DMS114 treated with DMSO at 0.1 percent for 48 hours (cell line): ENCODE data around the gene GPR137.
"Not testable (repeated sequence)": the region's sequence is repeated elsewhere in the genome, so short reads cannot be mapped to it uniquely, and the experiment has no call there.

Source experiments
- DNase-seq: peaks from one replicate; lab custom pipeline; 2025; ENCODE audit not compliant: unreplicated experiment; lab: John Stamatoyannopoulos, UW

Gene GPR137, protein sequence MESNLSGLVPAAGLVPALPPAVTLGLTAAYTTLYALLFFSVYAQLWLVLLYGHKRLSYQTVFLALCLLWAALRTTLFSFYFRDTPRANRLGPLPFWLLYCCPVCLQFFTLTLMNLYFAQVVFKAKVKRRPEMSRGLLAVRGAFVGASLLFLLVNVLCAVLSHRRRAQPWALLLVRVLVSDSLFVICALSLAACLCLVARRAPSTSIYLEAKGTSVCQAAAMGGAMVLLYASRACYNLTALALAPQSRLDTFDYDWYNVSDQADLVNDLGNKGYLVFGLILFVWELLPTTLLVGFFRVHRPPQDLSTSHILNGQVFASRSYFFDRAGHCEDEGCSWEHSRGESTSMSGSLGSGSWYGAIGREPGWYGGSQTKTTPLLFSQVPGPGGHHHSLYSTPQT

DNA sequence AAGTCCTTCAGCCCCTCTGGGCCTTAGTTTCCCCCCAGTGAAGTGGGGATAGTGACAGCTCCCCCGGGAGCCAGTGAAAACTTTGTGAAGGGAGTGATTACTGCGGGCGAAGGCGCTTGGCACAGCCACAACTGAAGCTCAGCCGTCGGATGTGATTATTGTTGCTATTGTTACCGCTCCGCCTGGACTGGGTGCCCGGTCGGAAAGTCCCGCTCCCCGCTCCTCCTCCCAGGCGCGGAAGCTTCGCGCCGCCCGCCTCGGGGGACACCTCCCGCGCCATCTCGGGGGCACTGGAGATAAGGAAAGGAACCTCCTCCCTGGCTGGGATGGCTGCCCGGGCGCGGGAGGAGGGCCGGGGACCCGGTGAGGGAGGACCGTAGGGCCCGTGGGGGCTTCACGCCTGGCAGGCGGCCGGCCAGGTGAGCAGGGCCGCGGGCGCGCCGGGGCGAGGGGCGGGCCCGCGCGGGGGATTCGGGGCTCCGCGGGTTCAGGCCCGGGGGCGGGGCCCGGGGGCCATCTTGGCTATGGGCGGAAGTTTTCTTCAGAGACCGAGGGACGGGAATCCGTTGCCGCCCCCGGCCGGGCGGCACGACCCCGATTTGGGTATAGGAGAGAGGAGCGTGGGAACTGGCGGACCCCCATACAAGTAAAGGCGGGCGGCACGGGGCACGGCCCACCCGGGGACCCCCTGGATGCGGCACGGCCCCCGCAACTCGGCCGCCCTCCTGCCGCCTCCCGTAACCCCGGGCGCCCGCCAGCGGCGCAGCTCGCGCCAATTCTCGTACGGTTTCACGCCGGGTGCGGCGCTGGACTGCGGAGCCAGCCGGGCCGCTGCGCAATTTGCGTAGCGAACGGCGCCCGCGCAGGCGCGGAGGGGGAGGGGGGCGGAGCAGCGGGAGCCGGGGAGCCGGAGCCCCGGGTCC is at the start of gene GPR137:
Gene GPR137, plus strand, starts transcription at position 887 of the 923 bp plus-strand sequence. CDS start 677 bp downstream, outside the sequence.
- peak; percentile 72 for DNase-seq

DNA sequence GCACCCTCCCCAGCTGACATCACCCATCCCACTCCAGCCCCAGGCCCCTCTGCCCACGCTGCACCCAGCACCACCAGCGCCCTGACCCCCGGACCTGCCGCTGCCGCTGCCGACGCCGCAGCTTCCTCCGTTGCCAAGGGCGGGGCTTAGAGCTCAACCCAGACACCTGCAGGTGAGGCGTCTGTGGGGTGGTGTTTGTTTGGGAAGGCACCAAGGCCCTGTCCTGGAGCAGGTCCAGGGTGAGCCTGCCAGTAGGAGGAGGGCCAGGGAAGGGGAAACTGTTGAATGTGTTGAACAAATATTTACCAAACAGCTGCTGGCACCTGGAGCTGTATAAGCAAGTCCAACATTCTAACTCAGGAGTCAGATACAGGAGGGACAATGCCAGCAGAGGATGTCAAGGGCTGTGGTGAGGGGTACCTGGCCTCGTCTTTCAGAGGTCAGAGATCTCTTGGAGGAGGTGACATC is 48.1 kb upstream of the GPR137 start:
- no peak for DNase-seq

DNA sequence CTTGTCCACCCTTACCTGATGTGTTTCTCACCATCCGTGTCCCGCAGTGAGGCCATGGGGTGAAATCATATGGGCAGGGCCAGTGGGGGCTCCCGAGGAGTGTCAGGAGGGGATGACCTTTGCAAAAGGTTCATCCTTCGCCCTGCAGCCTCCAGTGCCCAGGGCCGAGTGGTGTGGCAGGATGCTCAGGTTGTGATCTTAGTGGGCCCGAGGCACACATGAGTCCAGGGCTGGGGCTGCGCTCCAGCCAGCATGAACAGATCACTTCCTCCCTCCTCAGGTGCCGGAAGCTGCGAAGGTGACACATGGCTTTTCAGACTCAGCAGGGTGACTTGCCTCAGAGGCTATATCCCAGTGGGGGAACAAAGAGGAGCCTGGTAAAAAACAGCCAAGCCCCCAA is 47.6 kb upstream of the GPR137 start:
- DNase-seq, result no peak

DNA sequence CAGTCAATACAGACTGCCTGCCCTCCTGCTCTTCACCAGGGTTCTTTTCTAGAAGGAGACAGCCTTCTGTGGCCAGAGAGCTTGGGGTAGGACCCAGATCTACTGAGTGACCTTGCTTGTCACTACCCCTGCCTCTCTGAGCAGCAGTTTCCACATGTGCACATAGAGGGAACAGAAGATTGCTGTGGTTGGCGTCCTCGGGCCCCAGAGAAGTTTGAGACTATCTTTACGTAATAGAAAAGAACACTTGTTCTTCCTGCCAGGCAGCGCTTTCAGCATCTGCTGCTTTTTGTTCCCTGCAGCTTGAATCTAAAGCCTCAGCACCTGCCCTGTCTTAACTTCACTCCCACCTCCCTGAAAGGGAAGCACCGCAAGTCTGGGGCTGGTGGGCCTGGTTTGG is 46.6 kb upstream of the GPR137 start:
- no peak for DNase-seq

DNA sequence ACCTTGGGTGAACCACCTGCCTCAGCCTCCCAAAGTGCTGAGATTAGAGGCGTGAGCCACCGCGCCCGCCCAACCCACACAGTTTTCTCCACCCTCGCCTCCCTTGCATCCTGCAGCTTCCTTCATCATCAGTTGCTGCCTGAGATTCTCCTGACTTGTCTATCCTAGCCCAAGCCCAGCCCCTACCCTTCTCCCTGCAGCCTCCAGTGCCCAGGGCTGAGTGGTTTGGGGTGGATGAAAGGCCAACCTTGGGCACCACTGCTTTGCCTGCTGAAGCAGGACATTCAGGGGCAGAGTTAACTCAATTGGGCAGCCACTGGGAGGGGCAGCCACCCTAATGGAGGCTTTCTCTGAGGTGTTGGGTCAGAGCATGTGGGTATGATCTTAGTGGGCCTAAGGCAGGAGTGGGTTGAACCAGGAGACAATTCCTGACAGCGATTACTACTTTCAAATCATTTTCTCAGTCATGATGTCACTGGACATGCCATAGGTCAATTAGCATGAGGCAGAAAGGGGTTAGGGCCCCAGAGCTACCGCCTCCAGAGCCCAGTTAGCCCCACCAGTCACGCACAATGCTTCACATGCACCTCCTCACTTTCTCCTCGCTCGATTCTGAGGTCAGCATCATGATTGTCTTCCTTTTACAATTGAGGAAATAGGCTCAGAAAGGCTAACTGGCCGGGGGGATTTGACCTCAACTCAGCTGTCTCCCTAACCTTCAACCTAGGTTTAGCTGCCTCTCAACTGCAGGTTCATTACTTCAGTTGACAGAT is 45.8 kb upstream of the GPR137 start:
- DNase-seq, result no peak

DNA sequence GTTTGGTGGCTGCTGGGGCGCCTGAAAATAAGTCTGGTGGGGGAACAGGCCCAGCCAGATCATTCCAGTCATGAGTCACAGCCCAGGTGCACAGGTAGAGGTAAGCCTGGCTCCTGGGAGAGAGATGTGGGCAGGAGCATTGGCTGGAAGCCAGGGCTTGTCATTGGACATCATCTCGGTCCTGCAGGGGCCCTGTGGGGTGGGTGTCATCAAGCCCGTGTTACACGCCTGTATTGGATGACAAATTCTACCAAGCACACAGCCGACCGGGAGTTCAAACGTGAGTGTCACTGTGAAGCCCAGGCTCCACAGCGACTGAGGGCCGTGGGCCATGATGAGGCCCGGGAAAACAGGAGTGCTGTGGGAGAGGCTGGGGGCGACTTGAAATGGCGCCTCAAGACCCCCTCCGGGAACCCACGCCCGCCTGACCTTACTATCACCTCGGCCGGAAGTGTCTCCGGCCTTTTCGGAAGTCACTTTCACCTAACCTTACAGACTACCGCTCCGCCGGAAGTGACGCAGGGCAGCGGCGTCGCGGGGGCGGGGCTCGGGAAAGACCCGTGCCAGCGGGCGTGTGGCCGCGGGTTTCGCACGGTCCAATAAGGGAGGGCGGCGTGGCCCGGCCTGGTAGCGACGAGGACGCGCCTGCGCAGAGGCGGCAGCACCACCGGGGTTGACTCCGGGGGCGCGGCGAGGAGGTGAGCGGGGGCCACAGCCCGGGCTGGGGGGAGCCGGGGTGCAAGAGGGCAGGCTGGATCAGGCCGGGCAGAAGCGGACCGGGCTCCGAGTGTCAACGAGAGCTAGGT is 45.0 kb upstream of the GPR137 start, which contains the start of gene FKBP2:
Gene FKBP2, plus strand, starts transcription at position 661 of the 806 bp plus-strand sequence. CDS start 1,293 bp downstream, outside the sequence.
- DNase-seq, result peak; percentile 89

DNA sequence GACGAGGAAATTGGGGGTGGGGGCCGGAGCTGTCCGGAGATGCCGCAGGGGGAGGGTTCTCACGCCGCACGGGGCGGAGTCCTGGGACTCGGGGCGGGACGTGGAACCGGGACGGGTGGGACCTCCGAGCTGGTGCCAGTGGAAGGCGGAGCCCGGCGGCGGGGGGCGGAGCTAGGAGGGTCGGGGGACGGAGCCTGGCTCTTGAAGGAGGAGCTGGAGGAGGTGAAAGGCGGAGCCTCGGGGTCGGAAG is 44.5 kb upstream of the GPR137 start:
- peak; percentile 97 for DNase-seq

DNA sequence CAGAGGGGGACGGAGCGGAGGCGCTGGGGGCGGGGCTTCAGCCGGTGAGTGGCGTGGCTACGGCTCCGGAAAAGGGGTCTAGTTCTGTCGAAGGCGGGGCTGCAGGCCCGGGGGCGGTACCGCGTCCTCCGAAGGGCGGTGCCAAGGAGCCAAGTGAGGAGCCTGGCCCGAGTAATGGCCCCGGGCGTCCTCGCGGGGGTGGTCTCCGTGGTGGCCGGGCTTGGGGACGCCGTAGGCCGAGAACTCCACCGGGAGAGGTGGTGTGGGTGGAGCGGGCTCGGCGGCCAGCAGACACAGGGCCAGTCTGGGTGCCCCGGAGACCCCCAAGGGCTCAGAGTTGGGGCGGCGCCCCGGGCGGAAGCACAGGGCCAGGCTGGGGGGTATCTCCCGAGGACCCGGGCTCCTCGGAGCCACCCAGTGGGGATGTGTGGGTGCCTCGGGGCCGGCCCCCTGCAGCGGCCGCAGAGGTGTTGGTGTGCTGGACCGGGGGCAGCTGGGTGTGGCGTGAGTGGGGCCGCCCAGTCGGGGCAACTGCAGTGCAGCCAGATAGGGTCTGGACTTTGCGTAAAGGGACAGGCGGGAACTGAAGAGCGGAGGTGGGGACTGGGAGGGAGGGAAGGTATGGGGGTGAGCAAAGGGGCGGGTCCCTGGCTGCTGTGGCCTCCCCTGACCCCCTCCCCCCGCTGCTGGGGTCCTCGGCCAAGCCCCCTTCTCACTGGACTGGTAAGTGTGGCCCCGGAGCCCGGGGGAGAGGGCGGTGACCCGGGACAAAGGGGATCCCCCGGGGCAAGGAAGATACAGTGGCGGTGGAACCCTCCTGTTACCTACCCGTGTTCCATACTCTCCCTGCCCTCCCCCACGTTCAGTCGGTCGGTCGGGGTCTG is 43.9 kb upstream of the GPR137 start:
- DNase-seq, result peak; percentile 27

DNA sequence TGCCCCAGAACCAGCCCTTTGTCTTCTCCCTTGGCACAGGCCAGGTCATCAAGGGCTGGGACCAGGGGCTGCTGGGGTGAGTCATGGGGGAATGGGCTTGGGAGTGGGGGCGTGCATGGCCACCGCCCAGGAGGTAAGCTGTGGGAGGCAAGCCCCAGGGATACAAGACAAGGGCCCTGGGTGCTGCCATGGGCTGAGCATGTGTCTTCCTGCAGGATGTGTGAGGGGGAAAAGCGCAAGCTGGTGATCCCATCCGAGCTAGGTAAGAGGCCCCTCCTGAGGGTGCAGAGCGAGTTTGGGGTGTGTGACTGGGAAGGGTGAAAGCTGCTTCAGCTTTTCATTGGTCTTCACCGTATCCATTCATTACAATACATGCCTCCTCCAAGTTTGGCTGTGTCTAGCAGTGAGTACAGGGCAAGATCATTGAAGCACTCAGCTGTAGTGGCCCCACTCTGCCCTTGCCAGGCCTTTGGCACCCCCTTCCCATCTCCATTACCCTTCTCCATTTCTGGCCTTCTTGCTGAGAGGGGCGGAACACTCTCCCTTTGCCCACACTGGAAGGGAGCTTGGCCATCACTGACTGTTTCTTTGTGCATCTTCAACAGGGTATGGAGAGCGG is 42.3 kb upstream of the GPR137 start:
- DNase-seq, result no peak

DNA sequence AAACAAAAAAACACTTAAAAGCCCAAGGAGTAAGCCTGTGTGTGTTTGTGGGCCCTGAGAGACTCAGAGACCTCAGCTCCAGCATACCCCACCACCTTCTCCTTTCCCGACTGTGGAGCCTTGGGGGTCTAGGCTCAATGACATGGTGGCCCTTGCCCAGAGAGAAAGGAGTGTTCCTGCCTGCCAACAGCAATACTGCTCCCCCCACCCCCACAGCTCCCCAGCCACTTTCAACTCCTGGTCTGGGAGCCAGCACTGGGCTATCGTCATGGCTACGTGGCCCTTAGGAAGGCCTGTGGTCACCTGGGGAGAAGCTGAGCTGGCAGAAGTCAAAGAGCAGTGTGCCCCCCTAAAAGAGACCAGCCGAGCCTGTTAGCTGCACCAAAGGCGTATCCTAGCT is 41.5 kb upstream of the GPR137 start:
- no peak for DNase-seq

DNA sequence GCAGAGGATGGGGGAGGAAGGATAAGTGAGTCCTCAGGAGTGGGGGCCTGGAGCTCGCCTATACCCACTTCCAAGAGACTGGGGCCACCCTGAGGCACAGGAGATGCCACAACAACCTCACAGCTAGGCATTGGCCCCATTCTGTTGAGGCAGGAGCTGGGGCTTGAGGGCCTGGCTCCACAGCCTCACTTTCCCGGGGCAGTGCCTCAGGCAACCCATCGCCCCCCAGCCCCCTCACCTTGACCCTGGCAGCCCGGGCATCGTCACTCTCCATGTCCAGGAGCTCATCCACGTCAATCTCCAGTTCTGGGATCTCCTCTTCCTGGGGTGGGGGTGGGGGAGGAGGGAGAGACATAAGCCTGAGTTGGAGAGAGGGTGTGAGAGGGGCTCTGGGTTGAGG is 40.7 kb upstream of the GPR137 start:
- no peak for DNase-seq

DNA sequence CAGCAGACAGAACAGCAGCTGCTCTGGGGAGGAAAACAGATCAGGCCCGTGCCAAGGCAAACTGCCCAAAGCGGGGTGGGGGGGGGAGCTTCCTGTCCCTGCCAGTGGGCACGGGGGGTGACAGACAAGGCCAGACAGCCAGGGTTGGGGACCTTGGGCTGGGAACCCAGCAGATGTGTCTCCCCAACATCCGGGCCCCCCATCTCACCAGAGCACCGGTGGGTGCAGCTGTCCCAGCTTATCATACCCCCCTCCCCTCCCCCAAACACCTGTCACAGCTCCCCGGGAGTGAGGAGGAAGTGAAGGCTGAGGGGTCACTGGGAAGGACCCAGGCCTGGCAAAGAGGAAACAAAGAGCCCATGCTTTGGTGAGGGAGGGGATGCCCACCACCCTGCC is 40.2 kb upstream of the GPR137 start:
- DNase-seq, result no peak

DNA sequence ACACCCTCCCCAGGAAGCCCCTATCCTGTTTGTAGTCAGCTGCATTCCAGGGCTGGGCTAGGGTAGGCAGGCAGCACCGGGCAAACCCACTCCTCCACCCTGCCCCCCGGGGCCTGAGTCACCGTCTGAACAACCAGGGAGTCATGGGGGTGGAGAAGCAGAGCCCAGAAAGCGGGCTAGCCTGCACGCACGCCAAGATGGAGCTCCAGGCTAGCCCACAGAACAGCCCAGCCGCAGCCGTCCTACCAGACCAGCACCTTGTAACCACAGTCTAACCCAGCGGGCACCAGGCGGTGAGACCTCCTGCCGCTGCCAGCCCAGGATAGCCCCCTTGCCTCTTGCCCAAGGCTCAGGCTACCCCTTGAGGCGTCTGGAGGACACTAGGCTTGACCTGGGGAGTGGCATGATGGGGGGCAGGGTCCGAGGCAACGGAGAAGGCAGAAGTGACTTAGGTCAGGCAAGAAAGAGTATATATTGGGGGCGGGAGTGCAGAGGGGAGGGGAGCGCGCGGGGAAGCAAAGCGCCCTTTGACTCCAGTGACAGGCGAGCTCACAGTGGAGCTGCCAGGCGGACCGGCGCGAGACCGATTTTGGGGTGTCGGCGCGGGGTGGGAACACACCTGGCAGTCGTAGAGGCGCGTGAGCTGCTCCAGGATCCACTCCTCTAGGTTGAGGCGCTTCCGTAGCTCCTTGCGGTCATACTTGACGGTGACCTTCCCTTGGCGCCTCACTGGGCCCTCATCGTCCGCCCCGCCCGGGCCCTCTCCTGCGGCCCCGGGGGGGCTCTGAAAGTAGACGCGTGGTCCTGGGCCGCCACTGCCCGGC is 39.6 kb upstream of the GPR137 start:
- DNase-seq, result no peak

DNA sequence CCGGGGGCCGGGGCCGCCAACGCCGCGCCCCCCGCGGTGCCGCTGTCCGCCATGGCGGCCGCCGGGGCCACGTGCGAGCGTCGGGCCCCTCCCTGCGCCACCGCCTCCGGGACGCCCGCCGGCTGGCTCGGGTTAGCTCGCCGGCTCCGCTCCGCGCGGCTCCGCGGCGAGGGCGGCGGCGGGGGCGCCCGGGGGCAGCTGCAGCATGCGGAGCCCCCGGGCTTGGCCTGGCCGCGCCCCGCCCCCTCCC is 39.1 kb upstream of the GPR137 start:
- not testable (repeated sequence) for DNase-seq

DNA sequence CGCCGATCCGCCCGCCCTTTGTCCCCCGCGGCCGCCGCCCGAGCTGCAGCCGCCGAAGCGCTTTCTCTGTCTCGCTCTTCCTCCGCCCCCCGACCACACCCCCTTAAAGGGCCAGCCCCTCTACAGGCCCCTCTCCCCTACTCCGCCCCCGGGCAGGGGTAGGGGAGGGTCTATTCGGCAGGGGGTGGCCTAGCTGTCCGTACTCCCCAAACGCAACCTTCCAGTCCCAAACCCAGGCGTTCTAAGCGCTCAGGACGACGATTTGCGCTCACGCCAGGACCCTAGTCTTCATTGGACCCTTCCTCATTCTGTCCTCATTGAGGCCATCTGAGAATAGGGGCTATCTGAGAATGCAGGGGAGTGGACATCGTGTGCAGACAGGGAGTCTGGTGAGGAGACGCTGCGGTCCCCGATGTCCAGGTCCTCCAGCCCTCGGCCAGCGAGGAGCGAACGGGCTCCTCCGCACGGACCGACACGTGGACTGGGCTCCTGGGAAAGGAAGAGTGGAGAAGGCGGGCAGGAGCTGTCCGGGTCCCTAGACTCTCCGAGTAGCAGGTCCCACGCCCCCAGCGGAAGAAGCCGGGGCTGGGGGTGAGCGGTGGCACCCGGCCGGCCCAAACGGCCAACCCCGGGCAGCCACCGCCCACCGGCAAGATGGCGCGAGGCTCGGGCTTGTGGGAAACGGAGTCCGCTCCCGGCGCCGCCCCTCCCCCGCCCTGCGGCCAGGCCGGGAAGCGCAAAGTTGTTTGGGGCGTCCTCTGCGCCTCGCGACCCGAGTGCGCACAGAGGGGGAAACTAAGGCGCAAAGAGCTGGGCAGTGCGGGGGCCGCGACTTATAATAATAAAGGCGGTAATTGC is 38.5 kb upstream of the GPR137 start, which contains the start of gene PPP1R14B:
Gene PPP1R14B, minus strand, starts transcription at position 73 of the 858 bp plus-strand sequence. CDS start 270 bp downstream, outside the sequence.
- DNase-seq, result peak; percentile 71

DNA sequence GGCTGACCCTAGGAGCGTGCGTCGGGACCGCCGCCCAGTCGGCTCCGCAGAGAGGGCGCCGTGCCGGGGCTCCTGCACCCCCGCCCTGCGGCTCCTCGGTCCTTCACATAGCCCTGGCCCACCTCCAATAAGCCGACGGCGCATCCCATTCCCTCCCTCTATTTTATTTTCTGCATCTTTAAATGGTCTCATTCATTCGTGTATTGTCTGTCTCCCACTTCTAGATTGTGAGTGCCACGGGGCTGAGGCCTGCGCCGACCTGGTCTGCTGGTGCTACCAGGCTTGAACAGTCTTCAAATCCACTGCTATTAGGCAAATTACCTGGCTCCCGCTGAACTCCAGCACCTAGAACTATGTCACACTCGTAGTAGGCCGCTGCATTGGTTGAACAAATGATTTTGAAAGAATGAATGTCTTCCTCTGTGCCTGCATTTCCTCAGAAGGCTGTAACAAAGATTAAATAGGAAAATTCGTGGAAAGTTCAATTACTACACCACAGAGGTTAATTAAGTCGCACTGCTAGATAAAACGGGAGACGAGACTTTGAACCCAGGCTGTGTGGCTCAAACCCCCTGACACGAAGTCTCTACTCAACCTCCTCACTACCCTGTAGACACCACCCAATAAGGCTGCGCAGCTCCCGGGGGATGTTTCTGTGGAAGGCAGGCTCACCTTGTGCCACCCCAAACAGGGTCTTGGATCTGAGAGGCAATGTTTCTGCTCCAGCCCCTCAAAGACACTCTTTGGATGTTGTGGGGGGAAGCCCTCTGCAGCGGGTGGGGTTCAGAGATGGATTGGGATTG is 37.7 kb upstream of the GPR137 start:
- no peak for DNase-seq

DNA sequence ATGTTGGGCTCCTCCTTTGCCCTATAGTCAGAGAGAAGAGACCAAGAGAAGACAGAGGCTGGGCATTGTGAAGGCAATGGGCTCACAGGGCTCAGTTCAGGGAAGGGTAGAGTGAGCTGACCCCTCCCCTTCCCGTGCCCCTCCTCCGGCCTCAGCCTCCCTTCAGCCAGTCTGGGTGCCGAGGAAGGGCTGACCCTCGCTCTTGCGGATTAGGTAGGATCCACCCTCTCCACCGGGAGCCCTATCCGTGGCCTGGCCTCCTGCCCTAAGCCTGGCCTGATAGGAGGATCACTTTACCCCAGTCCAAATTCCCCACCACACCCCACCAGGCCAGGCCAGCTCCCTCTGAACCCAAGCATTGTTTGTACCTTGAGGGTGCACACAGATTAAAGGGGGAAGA is 37.1 kb upstream of the GPR137 start:
- DNase-seq, result no peak
